ENCODE data around the gene CDHR2. TPM values are rescaled to one million over a fixed set of nuclear protein-coding genes. Genes with fewer than 3 reads are reported as not detected.

CDHR2 gene
- total RNA-seq, 6 experiments from 2014 or later: not detected

GRCh38 chr5:176519810-176520720 is 29.1 kb upstream of the CDHR2 start:
- H3K9me3 Mint-ChIP-seq: no peaks in the 10 kb centered on the region
- H3K4me1 Mint-ChIP-seq (ENCODE audit: low read depth): 0 out of 2 replicates have a peak, but pooled peaks cover 4% of the 10 kb centered on the region
- peaks cover 2% of the 10 kb centered on the region for H3K27me3 Mint-ChIP-seq (ENCODE audit: insufficient read depth)
- H3K4me3 Mint-ChIP-seq: no peak overlapping the region
- no peak overlapping the region for H3K27ac Mint-ChIP-seq
- DNase-seq: no peak
- TF ChIP-seq, protein P1, sequence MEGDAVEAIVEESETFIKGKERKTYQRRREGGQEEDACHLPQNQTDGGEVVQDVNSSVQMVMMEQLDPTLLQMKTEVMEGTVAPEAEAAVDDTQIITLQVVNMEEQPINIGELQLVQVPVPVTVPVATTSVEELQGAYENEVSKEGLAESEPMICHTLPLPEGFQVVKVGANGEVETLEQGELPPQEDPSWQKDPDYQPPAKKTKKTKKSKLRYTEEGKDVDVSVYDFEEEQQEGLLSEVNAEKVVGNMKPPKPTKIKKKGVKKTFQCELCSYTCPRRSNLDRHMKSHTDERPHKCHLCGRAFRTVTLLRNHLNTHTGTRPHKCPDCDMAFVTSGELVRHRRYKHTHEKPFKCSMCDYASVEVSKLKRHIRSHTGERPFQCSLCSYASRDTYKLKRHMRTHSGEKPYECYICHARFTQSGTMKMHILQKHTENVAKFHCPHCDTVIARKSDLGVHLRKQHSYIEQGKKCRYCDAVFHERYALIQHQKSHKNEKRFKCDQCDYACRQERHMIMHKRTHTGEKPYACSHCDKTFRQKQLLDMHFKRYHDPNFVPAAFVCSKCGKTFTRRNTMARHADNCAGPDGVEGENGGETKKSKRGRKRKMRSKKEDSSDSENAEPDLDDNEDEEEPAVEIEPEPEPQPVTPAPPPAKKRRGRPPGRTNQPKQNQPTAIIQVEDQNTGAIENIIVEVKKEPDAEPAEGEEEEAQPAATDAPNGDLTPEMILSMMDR (IDR thresholded peaks at IDR 0.05): no peak
- H3K36me3 Mint-ChIP-seq (ENCODE audit: low read depth): no peaks in the 10 kb centered on the region

- peaks cover 2% of the 10 kb centered on the region for H3K27me3 Mint-ChIP-seq (ENCODE audit: insufficient read depth)
- H3K9me3 Mint-ChIP-seq: no peaks in the 10 kb centered on the region
- TF ChIP-seq, protein P1 (IDR thresholded peaks at IDR 0.05): no peak
- no peak overlapping the region for H3K27ac Mint-ChIP-seq
- H3K4me3 Mint-ChIP-seq: no peak overlapping the region
- DNase-seq: no peak
- H3K36me3 Mint-ChIP-seq (ENCODE audit: low read depth): no peaks in the 10 kb centered on the region
- 0 out of 2 replicates have a peak, but pooled peaks cover 4% of the 10 kb centered on the region for H3K4me1 Mint-ChIP-seq (ENCODE audit: low read depth)
These were observed 27.9 kb upstream of the CDHR2 start for GRCh38 chr5:176521286-176521685.

DNA sequence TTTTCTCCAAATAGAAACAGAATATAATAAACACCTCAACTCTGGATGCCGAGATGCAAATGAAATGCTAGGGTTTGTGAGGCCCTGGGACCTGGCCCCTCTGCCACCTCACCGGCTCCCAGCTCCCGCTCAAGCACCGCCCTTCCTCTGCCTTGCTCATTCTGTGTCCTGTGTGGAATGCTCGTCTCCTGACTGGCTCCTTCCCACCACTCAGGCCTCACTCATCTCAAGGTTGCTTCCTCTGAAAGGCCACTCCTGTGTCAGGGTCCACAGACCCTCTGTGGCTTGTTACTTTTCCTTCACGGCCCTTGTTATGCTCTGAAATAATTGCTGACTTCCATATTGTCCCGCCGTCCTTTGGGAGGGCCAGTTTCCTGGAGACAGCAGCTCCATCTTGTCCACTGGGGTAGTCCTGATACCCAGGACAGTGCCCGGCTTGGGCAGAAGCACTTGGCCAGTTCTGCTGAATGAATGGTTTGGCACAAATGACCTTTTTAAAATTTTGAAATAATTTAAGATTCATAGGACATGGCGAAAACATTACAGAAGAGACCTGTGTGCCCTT is 27.4 kb upstream of the CDHR2 start:
- H3K9me3 Mint-ChIP-seq: no peaks in the 10 kb centered on the region
- H3K4me3 Mint-ChIP-seq: no peak overlapping the region
- peaks cover 2% of the 10 kb centered on the region for H3K27me3 Mint-ChIP-seq (ENCODE audit: insufficient read depth)
- H3K4me1 Mint-ChIP-seq (ENCODE audit: low read depth): 0 out of 2 replicates have a peak, but pooled peaks cover 4% of the 10 kb centered on the region
- no peaks in the 10 kb centered on the region for H3K36me3 Mint-ChIP-seq (ENCODE audit: low read depth)
- no peak overlapping the region for H3K27ac Mint-ChIP-seq
- TF ChIP-seq, protein P1 (IDR thresholded peaks at IDR 0.05): no peak
- DNase-seq: no peak

DNA sequence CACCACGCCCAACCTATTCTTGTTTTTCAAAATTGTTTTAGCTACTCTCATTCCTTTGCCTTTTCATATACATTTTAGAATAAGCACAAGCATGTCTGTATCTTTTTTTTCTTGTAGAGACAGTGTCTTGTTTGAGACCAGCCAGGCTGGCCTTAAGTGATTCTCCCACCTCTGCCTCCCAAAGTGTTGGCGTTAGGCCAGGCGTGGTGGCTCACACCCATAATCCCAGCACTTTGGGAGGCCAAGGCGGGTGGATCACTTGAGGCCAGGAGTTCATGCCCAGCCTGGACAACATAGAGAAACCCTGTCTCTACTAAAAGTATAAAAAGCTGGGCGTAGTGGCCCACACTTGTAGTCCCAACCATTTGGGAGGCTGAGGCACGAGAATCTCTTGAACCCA is 25.0 kb upstream of the CDHR2 start:
- Mint-ChIP-seq H3K36me3 (ENCODE audit: low read depth) (no peaks in the 10 kb centered on the region), H3K9me3 (no peaks in the 10 kb centered on the region), H3K27me3 (ENCODE audit: insufficient read depth) (peaks cover 2% of the 10 kb centered on the region), H3K27ac (no peak overlapping the region), H3K4me1 (ENCODE audit: low read depth) (0 out of 2 replicates have a peak, but pooled peaks cover 4% of the 10 kb centered on the region), H3K4me3 (no peak overlapping the region)
- TF ChIP-seq, protein P1 (IDR thresholded peaks at IDR 0.05): no peak
- DNase-seq: no peak

- Mint-ChIP-seq H3K36me3 (ENCODE audit: low read depth) (no peaks in the 10 kb centered on the region), H3K27ac (no peak overlapping the region), H3K9me3 (no peaks in the 10 kb centered on the region), H3K4me1 (ENCODE audit: low read depth) (0 out of 2 replicates have a peak, but pooled peaks cover 4% of the 10 kb centered on the region), H3K27me3 (ENCODE audit: insufficient read depth) (peaks cover 2% of the 10 kb centered on the region), H3K4me3 (no peak overlapping the region)
- TF ChIP-seq, protein P1 (IDR thresholded peaks at IDR 0.05): no peak
- DNase-seq: no peak
These were observed 24.2 kb upstream of the CDHR2 start for GRCh38 chr5:176524987-176525386.
